GM23338 (cell line): Measurements from ENCODE around the gene CDK14. TPM values are rescaled to one million over a fixed set of nuclear protein-coding genes. Genes with fewer than 3 reads are reported as not detected.

Source experiments
- ATAC-seq: fragments of 200-7000 bp; cut with Tn5 transposase; 3 replicates; pipeline ENCODE4 v1.9.1; 2020
- DNase-seq: peaks from one replicate; pipeline ENCODE4 v3.0.0-alpha.2; 2015; ENCODE audit warnings: low spot score
- H2AFZ ChIP-seq: fragments of 200-600 bp; sonication (generic); 2 replicates; pipeline ENCODE4 v1.8.0; 2016; ENCODE audit warnings: antibody characterized with exemption, mild to moderate bottlenecking, moderate library complexity
- H3F3A ChIP-seq: fragments of 200-600 bp; sonication (generic); replicated peaks from 2 replicates; pipeline ENCODE4 v1.8.0; 2017; ENCODE audit warnings: antibody characterized with exemption, mixed run types, low read depth
- H3K27ac ChIP-seq: fragments of 200-600 bp; sonication (generic); 2 replicates; pipeline ENCODE4 v1.6.1; 2016; ENCODE audit warnings: low read depth
- H3K27me3 ChIP-seq: fragments of 200-600 bp; sonication (generic); 2 replicates; pipeline ENCODE4 v1.8.0; 2016; ENCODE audit warnings: mild to moderate bottlenecking, mixed run types, moderate library complexity; ENCODE audit not compliant: insufficient read depth
- H3K36me3 ChIP-seq: fragments of 200-600 bp; sonication (generic); 2 replicates; pipeline ENCODE4 v1.8.0; 2016; ENCODE audit warnings: mild to moderate bottlenecking; ENCODE audit not compliant: insufficient read depth
- H3K4me1 ChIP-seq: fragments of 200-600 bp; sonication (generic); 2 replicates; pipeline ENCODE4 v1.8.0; 2016; ENCODE audit warnings: mild to moderate bottlenecking, moderate library complexity; ENCODE audit not compliant: insufficient read depth
- H3K4me2 ChIP-seq: fragments of 200-600 bp; sonication (generic); 2 replicates; pipeline ENCODE4 v1.7.1; 2017; ENCODE audit warnings: mixed run types
- H3K4me3 ChIP-seq: fragments of 200-600 bp; sonication (generic); 2 replicates; pipeline ENCODE4 v1.6.1; 2016; ENCODE audit warnings: mixed run types
- H3K79me2 ChIP-seq: fragments of 200-600 bp; sonication (generic); replicated peaks from 2 replicates; pipeline ENCODE4 v1.8.0; 2017; ENCODE audit warnings: mild to moderate bottlenecking; ENCODE audit not compliant: insufficient read depth
- H3K9me2 ChIP-seq: fragments of 200-600 bp; sonication (generic); 2 replicates; pipeline ENCODE4 v1.8.0; 2017; ENCODE audit not compliant: insufficient read depth
- H4K20me1 ChIP-seq: fragments of 200-600 bp; sonication (generic); replicated peaks from 2 replicates; pipeline ENCODE4 v1.8.0; 2017; ENCODE audit warnings: mild to moderate bottlenecking; ENCODE audit not compliant: insufficient read depth
- H3K27ac Mint-ChIP-seq: 2 replicates; pipeline ENCODE4 v1.8.0; 2020; ENCODE audit warnings: inconsistent platforms, mild to moderate bottlenecking, moderate library complexity, mixed read lengths
- H3K27me3 Mint-ChIP-seq: 3 replicates; pipeline ENCODE4 v1.8.0; 2022; ENCODE audit warnings: low read depth, mild to moderate bottlenecking, moderate library complexity, mixed read lengths, inconsistent platforms; ENCODE audit not compliant: insufficient read depth, poor library complexity
- H3K36me3 Mint-ChIP-seq: 3 replicates; pipeline ENCODE4 v1.8.0; 2021; ENCODE audit warnings: low read depth, mild to moderate bottlenecking, inconsistent platforms, moderate library complexity, mixed read lengths
- H3K4me1 Mint-ChIP-seq: 3 replicates; pipeline ENCODE4 v1.8.0; 2020; ENCODE audit warnings: mild to moderate bottlenecking, inconsistent platforms, mixed read lengths
- H3K4me3 Mint-ChIP-seq: 3 replicates; pipeline ENCODE4 v1.8.0; 2021; ENCODE audit warnings: moderate library complexity, mild to moderate bottlenecking, inconsistent platforms, mixed read lengths
- H3K9me3 Mint-ChIP-seq: 3 replicates; pipeline ENCODE4 v1.8.0; 2020; ENCODE audit warnings: moderate library complexity, mild to moderate bottlenecking, inconsistent platforms, mixed read lengths
- CREB1 ChIP-seq: fragments of 250-450 bp; sonication (Bioruptor Pico); IDR thresholded peaks from 2 replicates; pipeline ENCODE4 v1.5.0; 2020; ENCODE audit warnings: low read depth, mild to moderate bottlenecking, moderate library complexity
- EZH2 ChIP-seq: fragments of 200-600 bp; sonication (generic); IDR thresholded peaks from one replicate; pipeline ENCODE4 v1.8.0; 2017; ENCODE audit warnings: antibody characterized with exemption, mild to moderate bottlenecking, low read depth; ENCODE audit not compliant: unreplicated experiment
- EZH2phosphoT487 ChIP-seq: fragments of 200-600 bp; sonication (generic); IDR thresholded peaks from one replicate; pipeline ENCODE4 v1.8.1; 2018; ENCODE audit warnings: antibody characterized with exemption; ENCODE audit not compliant: unreplicated experiment
- JUNB ChIP-seq: IDR thresholded peaks from one replicate; pipeline ENCODE4 v1.6.1; 2016; ENCODE audit warnings: antibody characterized with exemption; ENCODE audit not compliant: unreplicated experiment
- NANOG ChIP-seq: IDR thresholded peaks from 2 replicates; pipeline ENCODE4 v1.6.1; 2016; ENCODE audit warnings: antibody characterized with exemption, borderline replicate concordance
- POLR2AphosphoS5 ChIP-seq: IDR thresholded peaks from 2 replicates; pipeline ENCODE4 v1.6.1; 2016; ENCODE audit warnings: antibody characterized with exemption, low read depth
- STAT1 ChIP-seq: IDR thresholded peaks from one replicate; pipeline ENCODE4 v1.6.1; 2016; ENCODE audit warnings: antibody characterized with exemption; ENCODE audit not compliant: unreplicated experiment
- ZNF114 ChIP-seq: fragments of 250-450 bp; sonication (Bioruptor Pico); IDR thresholded peaks from 2 replicates; pipeline ENCODE4 v1.5.0; 2020; ENCODE audit warnings: mild to moderate bottlenecking, moderate library complexity
- ZNF331 ChIP-seq: fragments of 250-450 bp; sonication (Bioruptor Pico); IDR thresholded peaks from 2 replicates; pipeline ENCODE4 v1.5.0; 2020; ENCODE audit warnings: low read depth, mild to moderate bottlenecking, moderate library complexity
- polyA plus RNA-seq: library from polyadenylated mRNA; unstranded; fragments of >200 nt; fragmentation: Nextera tagmentation; extraction: Ambion mirVana; gene quantifications from 2 replicates; pipeline ENCODE4 v1.2.1, GENCODE V29; 2016
- total RNA-seq: library from RNA; depleted of rRNA; stranded (reverse); fragments of >200 nt; shearing (Covaris generic); gene quantifications from 2 replicates; pipeline ENCODE4 v1.2.3, GENCODE V29; 2014
- TF ChIP-seq, protein P1 (sequence below): IDR thresholded peaks from 2 replicates; pipeline ENCODE4 v1.6.1; 2016; ENCODE audit warnings: antibody characterized with exemption
- TF ChIP-seq, protein P2 (sequence below): fragments of 250-450 bp; sonication (Bioruptor Pico); IDR thresholded peaks from 2 replicates; pipeline ENCODE4 v1.5.0; 2020; ENCODE audit warnings: mild to moderate bottlenecking, moderate library complexity
- TF ChIP-seq, protein P3 (sequence below), 2 experiments: fragments of 200-600 bp in 1 of 2; sonication (generic) in 1 of 2; conservative IDR thresholded peaks; 2 replicates each; pipeline versions ENCODE4 v1.5.1 to v1.6.1; 2016 to 2017; ENCODE audit warnings: antibody characterized with exemption in 2 of 2, low read depth in 2 of 2, mild to moderate bottlenecking in 2 of 2, moderate library complexity in 1 of 2
- TF ChIP-seq, protein P4 (sequence below): IDR thresholded peaks from one replicate; pipeline ENCODE4 v1.6.1; 2018; ENCODE audit warnings: antibody characterized with exemption; ENCODE audit not compliant: unreplicated experiment

The CDK14 gene
- total and polyA plus RNA-seq, 2 experiments from 2014 or later: 11.2 to 24.0 TPM

DNA sequence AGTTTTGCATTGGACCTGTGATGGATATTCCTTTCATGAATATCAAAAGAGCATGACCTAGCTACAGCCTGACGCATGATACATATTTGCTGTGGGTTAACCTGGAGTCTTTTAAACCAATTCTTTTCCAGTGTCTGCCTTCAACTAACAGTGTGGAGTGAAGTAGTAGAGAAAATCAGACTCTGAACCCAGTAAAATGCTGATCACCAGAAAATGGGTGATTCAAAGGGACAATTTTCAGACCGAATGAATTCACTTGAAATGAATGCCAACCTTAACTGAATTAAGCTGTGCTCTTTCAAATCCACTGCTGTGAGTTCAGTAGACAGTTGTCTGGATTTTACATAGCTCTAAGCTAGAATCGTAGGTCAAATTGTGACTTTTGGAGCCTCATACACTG is 123.0 kb downstream of the CDK14 start:
- H3K9me2 ChIP-seq: no peaks in the 10 kb centered on the region
- DNase-seq (no peak), ATAC-seq (no peak)
- Mint-ChIP-seq H3K27me3 (no peaks in the 10 kb centered on the region), H3K27ac (no peak overlapping the region), H3K4me3 (no peak overlapping the region), H3K36me3 (peaks cover 3% of the 10 kb centered on the region; the same call in 1 of the 3 replicates), H3K4me1 (peaks cover 16% of the 10 kb centered on the region), H3K9me3 (peaks cover 4% of the 10 kb centered on the region; the same call in 2 of the 3 replicates)
- TF ChIP-seq, protein P1, sequence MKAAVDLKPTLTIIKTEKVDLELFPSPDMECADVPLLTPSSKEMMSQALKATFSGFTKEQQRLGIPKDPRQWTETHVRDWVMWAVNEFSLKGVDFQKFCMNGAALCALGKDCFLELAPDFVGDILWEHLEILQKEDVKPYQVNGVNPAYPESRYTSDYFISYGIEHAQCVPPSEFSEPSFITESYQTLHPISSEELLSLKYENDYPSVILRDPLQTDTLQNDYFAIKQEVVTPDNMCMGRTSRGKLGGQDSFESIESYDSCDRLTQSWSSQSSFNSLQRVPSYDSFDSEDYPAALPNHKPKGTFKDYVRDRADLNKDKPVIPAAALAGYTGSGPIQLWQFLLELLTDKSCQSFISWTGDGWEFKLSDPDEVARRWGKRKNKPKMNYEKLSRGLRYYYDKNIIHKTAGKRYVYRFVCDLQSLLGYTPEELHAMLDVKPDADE: no peak
- TF ChIP-seq JUNB: no peak
- TF ChIP-seq ZNF114 (CRISPR knock-in tag): no peak
- TF ChIP-seq, protein P2, sequence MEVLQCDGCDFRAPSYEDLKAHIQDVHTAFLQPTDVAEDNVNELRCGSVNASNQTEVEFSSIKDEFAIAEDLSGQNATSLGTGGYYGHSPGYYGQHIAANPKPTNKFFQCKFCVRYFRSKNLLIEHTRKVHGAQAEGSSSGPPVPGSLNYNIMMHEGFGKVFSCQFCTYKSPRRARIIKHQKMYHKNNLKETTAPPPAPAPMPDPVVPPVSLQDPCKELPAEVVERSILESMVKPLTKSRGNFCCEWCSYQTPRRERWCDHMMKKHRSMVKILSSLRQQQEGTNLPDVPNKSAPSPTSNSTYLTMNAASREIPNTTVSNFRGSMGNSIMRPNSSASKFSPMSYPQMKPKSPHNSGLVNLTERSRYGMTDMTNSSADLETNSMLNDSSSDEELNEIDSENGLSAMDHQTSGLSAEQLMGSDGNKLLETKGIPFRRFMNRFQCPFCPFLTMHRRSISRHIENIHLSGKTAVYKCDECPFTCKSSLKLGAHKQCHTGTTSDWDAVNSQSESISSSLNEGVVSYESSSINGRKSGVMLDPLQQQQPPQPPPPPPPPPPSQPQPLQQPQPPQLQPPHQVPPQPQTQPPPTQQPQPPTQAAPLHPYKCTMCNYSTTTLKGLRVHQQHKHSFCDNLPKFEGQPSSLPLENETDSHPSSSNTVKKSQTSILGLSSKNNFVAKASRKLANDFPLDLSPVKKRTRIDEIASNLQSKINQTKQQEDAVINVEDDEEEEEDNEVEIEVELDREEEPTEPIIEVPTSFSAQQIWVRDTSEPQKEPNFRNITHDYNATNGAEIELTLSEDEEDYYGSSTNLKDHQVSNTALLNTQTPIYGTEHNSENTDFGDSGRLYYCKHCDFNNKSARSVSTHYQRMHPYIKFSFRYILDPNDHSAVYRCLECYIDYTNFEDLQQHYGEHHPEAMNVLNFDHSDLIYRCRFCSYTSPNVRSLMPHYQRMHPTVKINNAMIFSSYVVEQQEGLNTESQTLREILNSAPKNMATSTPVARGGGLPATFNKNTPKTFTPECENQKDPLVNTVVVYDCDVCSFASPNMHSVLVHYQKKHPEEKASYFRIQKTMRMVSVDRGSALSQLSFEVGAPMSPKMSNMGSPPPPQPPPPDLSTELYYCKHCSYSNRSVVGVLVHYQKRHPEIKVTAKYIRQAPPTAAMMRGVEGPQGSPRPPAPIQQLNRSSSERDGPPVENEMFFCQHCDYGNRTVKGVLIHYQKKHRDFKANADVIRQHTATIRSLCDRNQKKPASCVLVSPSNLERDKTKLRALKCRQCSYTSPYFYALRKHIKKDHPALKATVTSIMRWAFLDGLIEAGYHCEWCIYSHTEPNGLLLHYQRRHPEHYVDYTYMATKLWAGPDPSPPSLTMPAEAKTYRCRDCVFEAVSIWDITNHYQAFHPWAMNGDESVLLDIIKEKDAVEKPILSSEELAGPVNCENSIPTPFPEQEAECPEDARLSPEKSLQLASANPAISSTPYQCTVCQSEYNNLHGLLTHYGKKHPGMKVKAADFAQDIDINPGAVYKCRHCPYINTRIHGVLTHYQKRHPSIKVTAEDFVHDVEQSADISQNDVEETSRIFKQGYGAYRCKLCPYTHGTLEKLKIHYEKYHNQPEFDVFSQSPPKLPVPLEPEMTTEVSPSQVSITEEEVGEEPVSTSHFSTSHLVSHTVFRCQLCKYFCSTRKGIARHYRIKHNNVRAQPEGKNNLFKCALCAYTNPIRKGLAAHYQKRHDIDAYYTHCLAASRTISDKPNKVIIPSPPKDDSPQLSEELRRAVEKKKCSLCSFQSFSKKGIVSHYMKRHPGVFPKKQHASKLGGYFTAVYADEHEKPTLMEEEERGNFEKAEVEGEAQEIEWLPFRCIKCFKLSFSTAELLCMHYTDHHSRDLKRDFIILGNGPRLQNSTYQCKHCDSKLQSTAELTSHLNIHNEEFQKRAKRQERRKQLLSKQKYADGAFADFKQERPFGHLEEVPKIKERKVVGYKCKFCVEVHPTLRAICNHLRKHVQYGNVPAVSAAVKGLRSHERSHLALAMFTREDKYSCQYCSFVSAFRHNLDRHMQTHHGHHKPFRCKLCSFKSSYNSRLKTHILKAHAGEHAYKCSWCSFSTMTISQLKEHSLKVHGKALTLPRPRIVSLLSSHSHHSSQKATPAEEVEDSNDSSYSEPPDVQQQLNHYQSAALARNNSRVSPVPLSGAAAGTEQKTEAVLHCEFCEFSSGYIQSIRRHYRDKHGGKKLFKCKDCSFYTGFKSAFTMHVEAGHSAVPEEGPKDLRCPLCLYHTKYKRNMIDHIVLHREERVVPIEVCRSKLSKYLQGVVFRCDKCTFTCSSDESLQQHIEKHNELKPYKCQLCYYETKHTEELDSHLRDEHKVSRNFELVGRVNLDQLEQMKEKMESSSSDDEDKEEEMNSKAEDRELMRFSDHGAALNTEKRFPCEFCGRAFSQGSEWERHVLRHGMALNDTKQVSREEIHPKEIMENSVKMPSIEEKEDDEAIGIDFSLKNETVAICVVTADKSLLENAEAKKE (CRISPR knock-in tag): no peak
- TF ChIP-seq ZNF331 (CRISPR knock-in tag): no peak
- no peak for TF ChIP-seq EZH2
- no peak for TF ChIP-seq STAT1
- no peak for TF ChIP-seq CREB1 (CRISPR knock-in tag)
- TF ChIP-seq, protein P3, sequence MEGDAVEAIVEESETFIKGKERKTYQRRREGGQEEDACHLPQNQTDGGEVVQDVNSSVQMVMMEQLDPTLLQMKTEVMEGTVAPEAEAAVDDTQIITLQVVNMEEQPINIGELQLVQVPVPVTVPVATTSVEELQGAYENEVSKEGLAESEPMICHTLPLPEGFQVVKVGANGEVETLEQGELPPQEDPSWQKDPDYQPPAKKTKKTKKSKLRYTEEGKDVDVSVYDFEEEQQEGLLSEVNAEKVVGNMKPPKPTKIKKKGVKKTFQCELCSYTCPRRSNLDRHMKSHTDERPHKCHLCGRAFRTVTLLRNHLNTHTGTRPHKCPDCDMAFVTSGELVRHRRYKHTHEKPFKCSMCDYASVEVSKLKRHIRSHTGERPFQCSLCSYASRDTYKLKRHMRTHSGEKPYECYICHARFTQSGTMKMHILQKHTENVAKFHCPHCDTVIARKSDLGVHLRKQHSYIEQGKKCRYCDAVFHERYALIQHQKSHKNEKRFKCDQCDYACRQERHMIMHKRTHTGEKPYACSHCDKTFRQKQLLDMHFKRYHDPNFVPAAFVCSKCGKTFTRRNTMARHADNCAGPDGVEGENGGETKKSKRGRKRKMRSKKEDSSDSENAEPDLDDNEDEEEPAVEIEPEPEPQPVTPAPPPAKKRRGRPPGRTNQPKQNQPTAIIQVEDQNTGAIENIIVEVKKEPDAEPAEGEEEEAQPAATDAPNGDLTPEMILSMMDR (conservative IDR thresholded peaks at IDR 0.05; ENCODE audit: low read depth in 2 of 2): no peak
- no peak for TF ChIP-seq NANOG
- no peak for TF ChIP-seq EZH2phosphoT487
- TF ChIP-seq POLR2AphosphoS5: no peak
- TF ChIP-seq, protein P4, sequence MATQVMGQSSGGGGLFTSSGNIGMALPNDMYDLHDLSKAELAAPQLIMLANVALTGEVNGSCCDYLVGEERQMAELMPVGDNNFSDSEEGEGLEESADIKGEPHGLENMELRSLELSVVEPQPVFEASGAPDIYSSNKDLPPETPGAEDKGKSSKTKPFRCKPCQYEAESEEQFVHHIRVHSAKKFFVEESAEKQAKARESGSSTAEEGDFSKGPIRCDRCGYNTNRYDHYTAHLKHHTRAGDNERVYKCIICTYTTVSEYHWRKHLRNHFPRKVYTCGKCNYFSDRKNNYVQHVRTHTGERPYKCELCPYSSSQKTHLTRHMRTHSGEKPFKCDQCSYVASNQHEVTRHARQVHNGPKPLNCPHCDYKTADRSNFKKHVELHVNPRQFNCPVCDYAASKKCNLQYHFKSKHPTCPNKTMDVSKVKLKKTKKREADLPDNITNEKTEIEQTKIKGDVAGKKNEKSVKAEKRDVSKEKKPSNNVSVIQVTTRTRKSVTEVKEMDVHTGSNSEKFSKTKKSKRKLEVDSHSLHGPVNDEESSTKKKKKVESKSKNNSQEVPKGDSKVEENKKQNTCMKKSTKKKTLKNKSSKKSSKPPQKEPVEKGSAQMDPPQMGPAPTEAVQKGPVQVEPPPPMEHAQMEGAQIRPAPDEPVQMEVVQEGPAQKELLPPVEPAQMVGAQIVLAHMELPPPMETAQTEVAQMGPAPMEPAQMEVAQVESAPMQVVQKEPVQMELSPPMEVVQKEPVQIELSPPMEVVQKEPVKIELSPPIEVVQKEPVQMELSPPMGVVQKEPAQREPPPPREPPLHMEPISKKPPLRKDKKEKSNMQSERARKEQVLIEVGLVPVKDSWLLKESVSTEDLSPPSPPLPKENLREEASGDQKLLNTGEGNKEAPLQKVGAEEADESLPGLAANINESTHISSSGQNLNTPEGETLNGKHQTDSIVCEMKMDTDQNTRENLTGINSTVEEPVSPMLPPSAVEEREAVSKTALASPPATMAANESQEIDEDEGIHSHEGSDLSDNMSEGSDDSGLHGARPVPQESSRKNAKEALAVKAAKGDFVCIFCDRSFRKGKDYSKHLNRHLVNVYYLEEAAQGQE: no peak
- H3K4me3 ChIP-seq: no peak overlapping the region
- no peaks in the 10 kb centered on the region; the same call in 1 of the 2 replicates for H3K36me3 ChIP-seq
- no peaks in the 10 kb centered on the region for H3K27me3 ChIP-seq
- H3K4me1 ChIP-seq: no peaks in the 10 kb centered on the region; the same call in 1 of the 2 replicates
- no peak overlapping the region for H3K27ac ChIP-seq
- H3K4me2 ChIP-seq: no peak overlapping the region
- peaks cover 16% of the 10 kb centered on the region; the same call in 1 of the 2 replicates for H3K79me2 ChIP-seq
- H2AFZ ChIP-seq: no peak overlapping the region
- no peaks in the 10 kb centered on the region for H3F3A ChIP-seq
- no peaks in the 10 kb centered on the region for H4K20me1 ChIP-seq
